ENCODE measurements around the gene SRP72. TPM values are rescaled to one million over a fixed set of nuclear protein-coding genes. Genes with fewer than 3 reads are reported as not detected.
"Not testable (repeated sequence)": the region's sequence is repeated elsewhere in the genome, so short reads cannot be mapped to it uniquely, and the experiment has no call there.

The SRP72 gene
- total and polyA plus RNA-seq, 4 donors = 32.1 to 69.7 (median 40.7) TPM

DNA sequence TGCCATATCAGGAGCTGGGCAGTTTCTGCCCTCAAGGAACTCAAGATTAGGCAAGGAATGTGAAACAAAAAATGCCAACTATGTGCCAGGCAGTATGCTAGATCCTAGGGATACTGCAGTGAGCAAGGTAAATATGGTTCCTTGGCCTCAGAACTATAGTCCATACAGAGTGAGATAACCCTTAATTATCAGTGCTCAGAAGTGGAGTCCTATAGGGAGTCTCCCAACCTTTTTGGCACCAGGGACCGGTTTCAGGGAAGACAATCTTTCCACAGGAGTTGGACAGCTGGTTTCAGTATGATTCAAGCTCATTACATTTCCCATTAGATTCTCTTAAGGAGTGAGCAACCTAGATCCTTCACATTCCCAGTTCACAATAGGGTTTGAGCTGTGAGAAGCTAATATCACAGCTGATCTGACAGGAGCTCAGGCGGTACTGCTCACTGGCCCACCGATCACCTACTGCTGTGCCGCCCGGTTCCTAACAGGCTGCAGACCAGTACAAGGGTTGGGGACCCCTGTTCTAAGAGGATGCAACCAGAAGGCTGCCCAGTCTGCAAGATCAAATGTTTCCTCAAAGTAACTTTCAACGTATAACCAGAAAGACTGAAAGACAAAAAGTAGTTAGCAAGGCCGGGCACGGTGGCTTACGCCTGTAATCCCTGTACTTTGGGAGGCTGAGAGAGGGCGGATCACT, 1.7 kb upstream of the SRP72 start:
- peaks cover 9 to 30% (median 19%) of the 10 kb centered on the region in 4 donors for H3K4me1 ChIP-seq (ENCODE audit: control insufficient read depth in 4 of 4, insufficient read depth in 4 of 4, low read length in 3 of 4)
- WGBS = 75% methylated on average over 10 of the region's 10 CpGs
- no peaks in the 10 kb centered on the region for H3K9me3 ChIP-seq (ENCODE audit: control insufficient read depth in 4 of 4, low read length in 3 of 4)
- no peak overlapping the region for H3K9ac ChIP-seq (ENCODE audit: low read depth in 1 of 2, low read length in 2 of 2)
- no peak overlapping the region for H3K27ac ChIP-seq (ENCODE audit: low read depth in 1 of 2, low read length in 2 of 2)
- DNase-seq (ENCODE audit: low spot score) = no peak
- peaks cover 0 to 15% (median 9%) of the 10 kb centered on the region in 4 donors for H3K36me3 ChIP-seq (ENCODE audit: control insufficient read depth in 4 of 4, insufficient read depth in 3 of 4, low read depth in 1 of 4, low read length in 3 of 4)
- no peaks in the 10 kb centered on the region for H3K27me3 ChIP-seq (ENCODE audit: control insufficient read depth in 4 of 4, insufficient read depth in 4 of 4, low read length in 3 of 4)
- peak overlapping the region in 2 of 3 donors; percentile 9 to 95 for H3K4me3 ChIP-seq (ENCODE audit: low read depth in 1 of 3, low read length in 3 of 3)
- TF ChIP-seq, protein P1, sequence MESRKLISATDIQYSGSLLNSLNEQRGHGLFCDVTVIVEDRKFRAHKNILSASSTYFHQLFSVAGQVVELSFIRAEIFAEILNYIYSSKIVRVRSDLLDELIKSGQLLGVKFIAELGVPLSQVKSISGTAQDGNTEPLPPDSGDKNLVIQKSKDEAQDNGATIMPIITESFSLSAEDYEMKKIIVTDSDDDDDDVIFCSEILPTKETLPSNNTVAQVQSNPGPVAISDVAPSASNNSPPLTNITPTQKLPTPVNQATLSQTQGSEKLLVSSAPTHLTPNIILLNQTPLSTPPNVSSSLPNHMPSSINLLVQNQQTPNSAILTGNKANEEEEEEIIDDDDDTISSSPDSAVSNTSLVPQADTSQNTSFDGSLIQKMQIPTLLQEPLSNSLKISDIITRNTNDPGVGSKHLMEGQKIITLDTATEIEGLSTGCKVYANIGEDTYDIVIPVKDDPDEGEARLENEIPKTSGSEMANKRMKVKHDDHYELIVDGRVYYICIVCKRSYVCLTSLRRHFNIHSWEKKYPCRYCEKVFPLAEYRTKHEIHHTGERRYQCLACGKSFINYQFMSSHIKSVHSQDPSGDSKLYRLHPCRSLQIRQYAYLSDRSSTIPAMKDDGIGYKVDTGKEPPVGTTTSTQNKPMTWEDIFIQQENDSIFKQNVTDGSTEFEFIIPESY (IDR thresholded peaks at IDR 0.05) = no peak
- no peak for TF ChIP-seq RXRA (IDR thresholded peaks at IDR 0.05)
- TF ChIP-seq, protein P2, sequence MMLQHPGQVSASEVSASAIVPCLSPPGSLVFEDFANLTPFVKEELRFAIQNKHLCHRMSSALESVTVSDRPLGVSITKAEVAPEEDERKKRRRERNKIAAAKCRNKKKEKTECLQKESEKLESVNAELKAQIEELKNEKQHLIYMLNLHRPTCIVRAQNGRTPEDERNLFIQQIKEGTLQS (IDR thresholded peaks at IDR 0.05) = no peak
- TF ChIP-seq NR2F2 (IDR thresholded peaks at IDR 0.05) = no peak
- TF ChIP-seq, protein P3, sequence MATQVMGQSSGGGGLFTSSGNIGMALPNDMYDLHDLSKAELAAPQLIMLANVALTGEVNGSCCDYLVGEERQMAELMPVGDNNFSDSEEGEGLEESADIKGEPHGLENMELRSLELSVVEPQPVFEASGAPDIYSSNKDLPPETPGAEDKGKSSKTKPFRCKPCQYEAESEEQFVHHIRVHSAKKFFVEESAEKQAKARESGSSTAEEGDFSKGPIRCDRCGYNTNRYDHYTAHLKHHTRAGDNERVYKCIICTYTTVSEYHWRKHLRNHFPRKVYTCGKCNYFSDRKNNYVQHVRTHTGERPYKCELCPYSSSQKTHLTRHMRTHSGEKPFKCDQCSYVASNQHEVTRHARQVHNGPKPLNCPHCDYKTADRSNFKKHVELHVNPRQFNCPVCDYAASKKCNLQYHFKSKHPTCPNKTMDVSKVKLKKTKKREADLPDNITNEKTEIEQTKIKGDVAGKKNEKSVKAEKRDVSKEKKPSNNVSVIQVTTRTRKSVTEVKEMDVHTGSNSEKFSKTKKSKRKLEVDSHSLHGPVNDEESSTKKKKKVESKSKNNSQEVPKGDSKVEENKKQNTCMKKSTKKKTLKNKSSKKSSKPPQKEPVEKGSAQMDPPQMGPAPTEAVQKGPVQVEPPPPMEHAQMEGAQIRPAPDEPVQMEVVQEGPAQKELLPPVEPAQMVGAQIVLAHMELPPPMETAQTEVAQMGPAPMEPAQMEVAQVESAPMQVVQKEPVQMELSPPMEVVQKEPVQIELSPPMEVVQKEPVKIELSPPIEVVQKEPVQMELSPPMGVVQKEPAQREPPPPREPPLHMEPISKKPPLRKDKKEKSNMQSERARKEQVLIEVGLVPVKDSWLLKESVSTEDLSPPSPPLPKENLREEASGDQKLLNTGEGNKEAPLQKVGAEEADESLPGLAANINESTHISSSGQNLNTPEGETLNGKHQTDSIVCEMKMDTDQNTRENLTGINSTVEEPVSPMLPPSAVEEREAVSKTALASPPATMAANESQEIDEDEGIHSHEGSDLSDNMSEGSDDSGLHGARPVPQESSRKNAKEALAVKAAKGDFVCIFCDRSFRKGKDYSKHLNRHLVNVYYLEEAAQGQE (IDR thresholded peaks at IDR 0.05) = no peak
- TF ChIP-seq YY1 (IDR thresholded peaks at IDR 0.05) = no peak
- no peak for TF ChIP-seq EGR1 (IDR thresholded peaks at IDR 0.05; ENCODE audit: low read depth in 2 of 2)

- H3K27ac ChIP-seq (ENCODE audit: low read depth in 1 of 2, low read length in 2 of 2); H3K9me3 ChIP-seq (ENCODE audit: control insufficient read depth in 4 of 4, low read length in 3 of 4); H3K9ac ChIP-seq (ENCODE audit: low read depth in 1 of 2, low read length in 2 of 2); DNase-seq (ENCODE audit: low spot score); H3K27me3 ChIP-seq (ENCODE audit: control insufficient read depth in 4 of 4, insufficient read depth in 4 of 4, low read length in 3 of 4): not testable (repeated sequence)
- peak in 1 of 2 donors; percentile 68 for TF ChIP-seq GABPA (IDR thresholded peaks at IDR 0.05 in 1 of 2, conservative IDR thresholded peaks at IDR 0.05 in 1 of 2)
- peaks cover 9 to 30% (median 19%) of the 10 kb centered on the region in 4 donors for H3K4me1 ChIP-seq (ENCODE audit: control insufficient read depth in 4 of 4, insufficient read depth in 4 of 4, low read length in 3 of 4)
- peak overlapping the region; percentile 87 to 95 (median 93) for H3K4me3 ChIP-seq (ENCODE audit: low read depth in 1 of 3, low read length in 3 of 3)
- 15% methylated on average over 8 of the region's 8 CpGs for WGBS
- H3K36me3 ChIP-seq (ENCODE audit: control insufficient read depth in 4 of 4, insufficient read depth in 3 of 4, low read depth in 1 of 4, low read length in 3 of 4) = peaks cover 0 to 11% (median 7%) of the 10 kb centered on the region in 4 donors
These were observed 1.1 kb upstream of the SRP72 start for GRCh38 chr4:56466296-56466761.

GRCh38 chr4:56466910-56467283, 520 bp upstream of the SRP72 start:
- Histone ChIP-seq H3K27ac (ENCODE audit: low read depth in 1 of 2, low read length in 2 of 2) (peak overlapping the region; percentile 59 to 83), H3K9ac (ENCODE audit: low read depth in 1 of 2, low read length in 2 of 2) (peak overlapping the region; percentile 58 to 95), H3K4me1 (ENCODE audit: control insufficient read depth in 4 of 4, insufficient read depth in 4 of 4, low read length in 3 of 4) (peaks cover 9 to 30% (median 19%) of the 10 kb centered on the region in 4 donors), H3K27me3 (ENCODE audit: control insufficient read depth in 4 of 4, insufficient read depth in 4 of 4, low read length in 3 of 4) (no peaks in the 10 kb centered on the region), H3K4me3 (ENCODE audit: low read depth in 1 of 3, low read length in 3 of 3) (peak overlapping the region; percentile 87 to 95 (median 93)), H3K36me3 (ENCODE audit: control insufficient read depth in 4 of 4, insufficient read depth in 3 of 4, low read depth in 1 of 4, low read length in 3 of 4) (peaks cover 3 to 14% (median 7%) of the 10 kb centered on the region in 4 donors), H3K9me3 (ENCODE audit: control insufficient read depth in 4 of 4, low read length in 3 of 4) (no peaks in the 10 kb centered on the region)
- TF ChIP-seq RAD21 (IDR thresholded peaks at IDR 0.05) (no peak), TAF1 (conservative IDR thresholded peaks at IDR 0.05) (no peak), RXRA (IDR thresholded peaks at IDR 0.05) (no peak), FOXA2 (IDR thresholded peaks at IDR 0.05) (no peak), MAX (IDR thresholded peaks at IDR 0.05) (no peak), HNF4G (IDR thresholded peaks at IDR 0.05) (no peak), FOXA1 (IDR thresholded peaks at IDR 0.05) (no peak), JUND (IDR thresholded peaks at IDR 0.05) (no peak), YY1 (IDR thresholded peaks at IDR 0.05) (no peak)
- TF ChIP-seq, protein P3 (IDR thresholded peaks at IDR 0.05) = no peak
- TF ChIP-seq, protein P1 (IDR thresholded peaks at IDR 0.05) = no peak
- no peak for DNase-seq (ENCODE audit: low spot score)
- 0% methylated on average over 8 of the region's 8 CpGs for WGBS
